GM06990 (cell line): ENCODE data around the gene NCOR1.
"Not testable (repeated sequence)": the region's sequence is repeated elsewhere in the genome, so short reads cannot be mapped to it uniquely, and the experiment has no call there.

Experiments
- DNase-seq: peaks from one replicate; pipeline ENCODE4 v3.0.0-alpha.2; 2011; ENCODE audit not compliant: insufficient read length; ENCODE audit errors: extremely low read depth
- H3K27me3 ChIP-seq: replicated peaks from 2 replicates; pipeline ENCODE4 v1.6.0; 2011; ENCODE audit warnings: low read length; ENCODE audit not compliant: control insufficient read depth, insufficient read depth
- H3K36me3 ChIP-seq: 2 replicates; pipeline ENCODE4 v1.5.1; 2011; ENCODE audit warnings: low read length; ENCODE audit not compliant: control insufficient read depth, insufficient read depth
- H3K4me3 ChIP-seq: replicated peaks from 2 replicates; pipeline ENCODE4 v1.5.1; 2011; ENCODE audit warnings: low read depth, mild to moderate bottlenecking, control low read depth, low read length
- TF ChIP-seq, protein P1 (sequence below): IDR thresholded peaks from 2 replicates; pipeline ENCODE4 v1.5.1; 2011; ENCODE audit warnings: low read length, control low read depth, mild to moderate bottlenecking, inconsistent platforms; ENCODE audit not compliant: insufficient read depth, poor library complexity, severe bottlenecking

Gene NCOR1

DNA sequence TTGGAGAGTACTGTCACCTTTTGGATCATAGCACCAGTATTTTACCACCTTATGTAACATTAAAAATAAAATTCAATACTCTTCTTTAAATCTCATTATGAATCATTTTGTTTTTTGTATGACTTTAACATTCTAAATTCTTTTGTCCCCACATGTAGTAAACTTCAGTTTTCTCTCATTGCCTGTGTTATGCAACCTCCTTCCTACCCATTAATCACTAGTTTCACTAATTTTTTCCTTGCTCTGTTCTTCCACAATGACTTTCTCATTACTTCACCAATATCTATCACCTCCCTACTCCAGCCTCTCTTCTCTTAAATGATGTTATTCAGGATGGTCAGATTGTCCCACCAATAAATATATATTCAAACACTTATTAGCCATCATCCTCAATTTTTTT, 147.0 kb downstream of the NCOR1 start:
- DNase-seq = no peak
- Histone ChIP-seq H3K36me3 (peaks cover 15% of the 10 kb centered on the region), H3K27me3 (no peaks in the 10 kb centered on the region), H3K4me3 (no peak overlapping the region)
- TF ChIP-seq, protein P1, sequence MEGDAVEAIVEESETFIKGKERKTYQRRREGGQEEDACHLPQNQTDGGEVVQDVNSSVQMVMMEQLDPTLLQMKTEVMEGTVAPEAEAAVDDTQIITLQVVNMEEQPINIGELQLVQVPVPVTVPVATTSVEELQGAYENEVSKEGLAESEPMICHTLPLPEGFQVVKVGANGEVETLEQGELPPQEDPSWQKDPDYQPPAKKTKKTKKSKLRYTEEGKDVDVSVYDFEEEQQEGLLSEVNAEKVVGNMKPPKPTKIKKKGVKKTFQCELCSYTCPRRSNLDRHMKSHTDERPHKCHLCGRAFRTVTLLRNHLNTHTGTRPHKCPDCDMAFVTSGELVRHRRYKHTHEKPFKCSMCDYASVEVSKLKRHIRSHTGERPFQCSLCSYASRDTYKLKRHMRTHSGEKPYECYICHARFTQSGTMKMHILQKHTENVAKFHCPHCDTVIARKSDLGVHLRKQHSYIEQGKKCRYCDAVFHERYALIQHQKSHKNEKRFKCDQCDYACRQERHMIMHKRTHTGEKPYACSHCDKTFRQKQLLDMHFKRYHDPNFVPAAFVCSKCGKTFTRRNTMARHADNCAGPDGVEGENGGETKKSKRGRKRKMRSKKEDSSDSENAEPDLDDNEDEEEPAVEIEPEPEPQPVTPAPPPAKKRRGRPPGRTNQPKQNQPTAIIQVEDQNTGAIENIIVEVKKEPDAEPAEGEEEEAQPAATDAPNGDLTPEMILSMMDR = no peak

DNA sequence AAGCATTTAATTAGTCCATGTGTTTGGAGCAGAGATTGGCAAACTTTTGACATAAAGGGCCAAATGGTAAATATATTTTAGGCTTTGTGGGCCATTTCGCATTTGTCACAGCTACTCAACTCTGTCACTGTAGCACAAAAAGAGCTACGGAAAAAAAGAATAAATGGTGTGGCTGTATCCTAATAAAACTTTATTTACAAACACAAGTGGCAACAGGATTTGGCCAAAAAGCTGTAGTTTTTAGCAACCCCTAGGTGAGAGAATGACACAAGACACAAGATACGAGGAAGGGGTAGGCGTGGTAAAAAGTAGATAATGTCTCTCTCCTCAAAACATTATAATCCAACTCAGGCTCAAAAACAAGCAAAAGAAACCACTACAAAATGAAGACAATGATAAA, 149.2 kb downstream of the NCOR1 start:
- DNase-seq = no peak
- peaks cover 25% of the 10 kb centered on the region for H3K36me3 ChIP-seq
- TF ChIP-seq, protein P1 = no peak
- H3K4me3 ChIP-seq = no peak overlapping the region
- H3K27me3 ChIP-seq = no peaks in the 10 kb centered on the region

DNA sequence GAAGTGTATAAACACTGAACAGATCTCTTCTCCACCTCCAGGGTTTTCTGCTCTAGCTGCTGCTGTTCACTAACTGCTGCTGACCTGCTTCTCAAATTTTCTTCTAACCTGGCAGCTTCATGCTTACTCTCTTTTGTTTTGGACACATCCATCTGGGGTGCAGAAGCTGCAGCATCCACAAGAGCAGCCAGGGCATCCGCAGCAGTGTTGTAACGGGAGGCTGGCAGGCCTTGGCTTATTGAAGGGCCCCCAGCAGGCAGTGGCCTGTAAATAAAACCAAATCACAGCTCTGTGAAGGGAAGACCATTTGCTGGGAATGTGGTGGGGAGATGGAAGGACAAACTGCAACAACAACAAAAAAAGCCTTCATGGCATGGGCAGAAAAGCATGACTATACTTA, 153.7 kb downstream of the NCOR1 start:
- Histone ChIP-seq H3K27me3 (no peaks in the 10 kb centered on the region), H3K36me3 (peaks cover 21% of the 10 kb centered on the region), H3K4me3 (no peak overlapping the region)
- no peak for DNase-seq
- TF ChIP-seq, protein P1 = no peak

DNA sequence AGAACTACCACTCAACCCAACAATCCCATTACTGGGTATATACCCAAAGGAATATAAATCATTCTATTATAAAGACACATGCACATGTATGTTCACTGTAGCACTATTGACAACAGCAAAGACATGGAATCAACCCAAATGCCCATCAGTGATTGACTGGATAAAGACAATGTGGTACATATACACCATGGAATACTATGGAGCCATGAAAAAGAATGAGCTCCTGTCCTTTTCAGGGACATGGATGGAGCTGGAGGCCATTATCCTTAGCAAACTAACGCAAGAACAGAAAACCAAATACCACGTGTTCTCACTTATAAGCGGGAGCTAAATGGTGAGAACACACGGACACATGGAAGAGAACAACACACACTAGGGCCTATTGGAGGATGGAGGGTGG, 160.2 kb downstream of the NCOR1 start:
- DNase-seq, H3K4me3 ChIP-seq, H3K27me3 ChIP-seq: not testable (repeated sequence)
- peaks cover 10% of the 10 kb centered on the region for H3K36me3 ChIP-seq

DNA sequence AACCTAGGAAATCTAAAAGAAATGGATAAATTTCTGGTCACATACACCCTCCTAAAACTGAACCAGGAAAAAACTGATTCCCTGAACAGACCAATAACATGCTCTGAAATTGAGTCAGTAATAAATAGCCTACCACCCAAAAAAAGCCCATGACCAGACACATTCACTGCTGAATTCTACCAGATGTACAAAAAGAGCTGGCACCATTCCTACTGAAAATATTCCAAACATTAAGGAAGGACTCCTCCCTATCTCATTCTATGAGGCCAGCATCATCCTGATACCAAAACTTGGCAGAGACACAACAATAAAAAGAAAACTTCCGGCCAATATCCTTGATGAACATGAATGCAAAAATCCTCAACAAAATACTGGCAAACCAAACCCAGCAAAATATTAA, 162.8 kb downstream of the NCOR1 start:
- DNase-seq = no peak
- TF ChIP-seq, protein P1 = no peak
- no peak overlapping the region for H3K4me3 ChIP-seq
- H3K27me3 ChIP-seq = no peaks in the 10 kb centered on the region
- peaks cover 8% of the 10 kb centered on the region for H3K36me3 ChIP-seq

- no peak overlapping the region for H3K4me3 ChIP-seq
- no peaks in the 10 kb centered on the region for H3K27me3 ChIP-seq
- DNase-seq = no peak
- H3K36me3 ChIP-seq = peaks cover 9% of the 10 kb centered on the region
- TF ChIP-seq, protein P1 = no peak
These were observed 164.5 kb downstream of the NCOR1 start for GRCh38 chr17:16050844-16051243.
